ENCODE measurements around the gene SIGLEC1.

- TF ChIP-seq CTCF (IDR thresholded peaks at IDR 0.05; ENCODE audit: low read length) (peak; percentile 97), EZH2 (optimal IDR thresholded peaks at IDR 0.05; ENCODE audit: low read depth, low read length) (no peak), EZH2phosphoT487 (IDR thresholded peaks at IDR 0.05; ENCODE audit: low read length) (no peak)
These were observed 1.5 kb downstream of the SIGLEC1 start for GRCh38 chr20:3710703-3711483.

Data from MM.1S (cell line).